Ovary (tissue), 3 donors: ENCODE results near the gene ABL1.
A peak's percentile ranks its signal among the peaks of the same experiment; 100 is the strongest.

Source experiments
- EP300 ChIP-seq: sonication (generic); formaldehyde crosslinking; IDR thresholded peaks from one replicate; pipeline ENCODE4 v1.6.1; 2017; ENCODE audit warnings: antibody characterized with exemption
- POLR2A ChIP-seq: fragments of 450-650 bp; IDR thresholded peaks from one replicate; pipeline ENCODE4 v1.6.1; 2017; ENCODE audit warnings: antibody characterized with exemption, mild to moderate bottlenecking, moderate library complexity
- TF ChIP-seq, protein P1 (sequence below), 3 donors: fragments of 450-650 bp in 2 of 3; fragments of 200-600 bp in 1 of 3; IDR thresholded peaks; one replicate each; pipeline versions ENCODE4 v1.5.1 to v1.8.0; 2016 to 2022; ENCODE audit warnings: antibody characterized with exemption in 3 of 3, mild to moderate bottlenecking in 1 of 3
- donor health status: DM: no; HTN: no; CAD: no.

DNA sequence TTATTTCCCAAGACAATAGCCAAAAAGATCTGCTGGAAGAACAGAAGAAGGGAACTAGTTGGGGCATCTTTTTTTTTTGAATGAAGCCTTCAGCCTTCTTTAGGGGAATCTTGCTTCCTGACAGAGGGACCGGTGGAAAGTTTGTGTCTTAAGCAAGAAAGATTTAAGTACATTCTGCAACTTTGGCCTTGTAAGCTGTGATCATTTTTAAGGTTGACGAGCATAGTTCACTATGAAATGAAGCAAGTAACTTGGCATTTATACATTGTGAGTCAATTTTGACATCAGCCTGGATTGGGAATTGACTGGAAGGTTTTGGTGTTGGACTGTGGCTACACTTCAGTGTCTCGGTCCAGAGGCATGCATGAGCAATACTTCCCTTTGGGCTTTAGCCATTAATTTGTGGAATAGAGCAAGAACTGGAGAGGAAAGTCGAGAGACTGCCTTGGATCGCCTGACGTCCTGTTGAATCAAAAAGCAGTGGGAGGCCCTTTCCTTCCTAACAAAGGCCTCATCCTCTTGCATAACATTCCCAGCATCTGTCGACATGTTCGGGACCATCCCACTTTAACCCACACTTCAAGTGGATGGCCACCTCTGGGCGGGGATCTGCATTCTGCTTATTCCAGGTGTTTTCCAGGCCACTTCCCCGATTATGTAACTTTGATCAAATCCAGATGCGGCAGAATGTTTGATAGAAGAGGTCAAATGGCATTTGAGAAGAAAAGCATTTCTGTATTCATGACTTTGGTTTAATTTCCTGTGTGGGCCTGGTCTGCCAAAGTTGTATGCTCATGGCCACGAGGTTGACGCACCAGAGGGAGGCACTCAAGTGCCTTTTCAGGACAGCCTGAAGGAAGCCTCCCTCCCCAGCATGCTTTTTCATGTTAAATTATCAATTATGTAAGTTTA lies 12.5 kb downstream of the ABL1 start:
- TF ChIP-seq POLR2A (peak; percentile 35), EP300 (peak; percentile 85)
- TF ChIP-seq, protein P1, sequence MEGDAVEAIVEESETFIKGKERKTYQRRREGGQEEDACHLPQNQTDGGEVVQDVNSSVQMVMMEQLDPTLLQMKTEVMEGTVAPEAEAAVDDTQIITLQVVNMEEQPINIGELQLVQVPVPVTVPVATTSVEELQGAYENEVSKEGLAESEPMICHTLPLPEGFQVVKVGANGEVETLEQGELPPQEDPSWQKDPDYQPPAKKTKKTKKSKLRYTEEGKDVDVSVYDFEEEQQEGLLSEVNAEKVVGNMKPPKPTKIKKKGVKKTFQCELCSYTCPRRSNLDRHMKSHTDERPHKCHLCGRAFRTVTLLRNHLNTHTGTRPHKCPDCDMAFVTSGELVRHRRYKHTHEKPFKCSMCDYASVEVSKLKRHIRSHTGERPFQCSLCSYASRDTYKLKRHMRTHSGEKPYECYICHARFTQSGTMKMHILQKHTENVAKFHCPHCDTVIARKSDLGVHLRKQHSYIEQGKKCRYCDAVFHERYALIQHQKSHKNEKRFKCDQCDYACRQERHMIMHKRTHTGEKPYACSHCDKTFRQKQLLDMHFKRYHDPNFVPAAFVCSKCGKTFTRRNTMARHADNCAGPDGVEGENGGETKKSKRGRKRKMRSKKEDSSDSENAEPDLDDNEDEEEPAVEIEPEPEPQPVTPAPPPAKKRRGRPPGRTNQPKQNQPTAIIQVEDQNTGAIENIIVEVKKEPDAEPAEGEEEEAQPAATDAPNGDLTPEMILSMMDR (IDR thresholded peaks at IDR 0.05) = no peak
